K562 (cell line): Measurements from ENCODE around the gene TSPAN18. TPM values are rescaled to one million over a fixed set of nuclear protein-coding genes. Genes with fewer than 3 reads are reported as not detected.

Source experiments
- ATAC-seq: fragments of 200-7000 bp; cut with Tn5 transposase; 3 replicates; pipeline ENCODE4 v1.9.1; 2020; ENCODE audit warnings: moderate library complexity
- BruUV-seq: library from RNA; stranded (reverse); fragments of 400-500 nt; replicated peaks from 2 replicates; lab custom pipeline; 2021; lab: Mats Ljungman, UMichigan
- CTCF ChIA-PET: fragments of 300-600 bp; formaldehyde crosslinking; extraction: SDS; loops from one replicate; lab custom pipeline; 2021; ENCODE audit warnings: low intra/inter-chr PET ratio; lab: Yijun Ruan, JAX
- POLR2A ChIA-PET: fragments of 300-600, 350-650 bp; sonication (Branson Sonifier 250); formaldehyde crosslinking; extraction: SDS; loops from one replicate; lab custom pipeline; 2021; ENCODE audit warnings: antibody characterized with exemption, inconsistent platforms; lab: Yijun Ruan, JAX
- DNase-seq, 4 experiments: peaks; one replicate each; pipeline versions ENCODE4 v3.0.0 to v3.0.0-alpha.2; 2011 to 2018; ENCODE audit warnings: low spot score in 3 of 4, mixed read lengths in 3 of 4; ENCODE audit errors: extremely low read depth in 1 of 4
- FAIRE-seq: peaks from 2 replicates; lab custom pipeline; 2011; peaks lifted over from hg19 to GRCh38; lab: Jason Lieb, UNC
- H2AFZ ChIP-seq: 2 replicates; pipeline ENCODE4 v1.6.0; 2011; ENCODE audit warnings: low read depth, low read length, control low read depth, inconsistent platforms
- H3K27ac ChIP-seq: fragments of 200-600 bp; 3 replicates; pipeline ENCODE4 v1.8.0; 2011; ENCODE audit warnings: low read depth, mild to moderate bottlenecking, control low read depth, inconsistent platforms, low read length, moderate library complexity, mixed read lengths; ENCODE audit errors: extremely low read depth
- H3K27me3 ChIP-seq, 2 experiments: fragments of 300-600 bp in 1 of 2; 2 replicates in 1 of 2; 3 replicates in 1 of 2; pipeline versions ENCODE4 v1.6.0 to v1.8.0; 2011; ENCODE audit warnings: inconsistent platforms in 2 of 2, low read length in 2 of 2, mild to moderate bottlenecking in 1 of 2, mixed read lengths in 1 of 2, moderate library complexity in 1 of 2; ENCODE audit not compliant: control insufficient read depth in 2 of 2, insufficient read depth in 2 of 2
- H3K36me3 ChIP-seq: fragments of 300-600 bp; 3 replicates; pipeline ENCODE4 v1.8.0; 2011; ENCODE audit warnings: mild to moderate bottlenecking, low read length, inconsistent platforms; ENCODE audit not compliant: control insufficient read depth, insufficient read depth
- H3K4me1 ChIP-seq, 2 experiments: fragments of 200-600 bp in 1 of 2; replicated peaks in 1 of 2; 2 replicates in 1 of 2; 3 replicates in 1 of 2; pipeline versions ENCODE4 v1.5.1 to v1.8.0; 2011; ENCODE audit warnings: inconsistent platforms in 2 of 2, low read length in 2 of 2, mild to moderate bottlenecking in 1 of 2, mixed read lengths in 1 of 2, moderate library complexity in 1 of 2; ENCODE audit not compliant: control insufficient read depth in 2 of 2, insufficient read depth in 2 of 2
- H3K4me2 ChIP-seq: 2 replicates; pipeline ENCODE4 v1.6.1; 2011; ENCODE audit warnings: low read length, control low read depth, inconsistent platforms, mixed read lengths; ENCODE audit not compliant: insufficient read depth
- H3K4me3 ChIP-seq: fragments of 200-600 bp; sonication (generic), shearing (Covaris generic); 2 replicates; pipeline ENCODE4 v1.5.1; 2016; ENCODE audit warnings: control low read depth, inconsistent platforms
- H3K79me2 ChIP-seq: fragments of 200-600 bp; 3 replicates; pipeline ENCODE4 v1.8.0; 2011; ENCODE audit warnings: low read length, inconsistent platforms; ENCODE audit not compliant: control insufficient read depth, insufficient read depth
- H3K9ac ChIP-seq, 2 experiments: 2 replicates each; pipeline versions ENCODE4 v1.6.0 to v1.6.1; 2011; ENCODE audit warnings: low read depth in 2 of 2, low read length in 2 of 2, control low read depth in 1 of 2, inconsistent platforms in 1 of 2, mild to moderate bottlenecking in 1 of 2, mixed read lengths in 1 of 2; ENCODE audit not compliant: insufficient read depth in 1 of 2
- H3K9me1 ChIP-seq: one replicate; pipeline ENCODE4 v1.6.0; 2011; ENCODE audit warnings: inconsistent platforms, mild to moderate bottlenecking, low read length, moderate library complexity; ENCODE audit not compliant: control insufficient read depth, insufficient read depth
- H3K9me3 ChIP-seq: replicated peaks from 2 replicates; pipeline ENCODE4 v1.5.1; 2011; ENCODE audit warnings: low read depth, low read length, inconsistent platforms; ENCODE audit not compliant: control insufficient read depth, insufficient read depth
- H4K20me1 ChIP-seq: replicated peaks from 2 replicates; pipeline ENCODE4 v1.6.1; 2011; ENCODE audit warnings: low read length, inconsistent platforms, mixed read lengths; ENCODE audit not compliant: control insufficient read depth, insufficient read depth
- CBFA2T2 ChIP-seq: fragments of 450-650 bp; conservative IDR thresholded peaks from 2 replicates; pipeline ENCODE4 v1.6.1; 2017; ENCODE audit warnings: mild to moderate bottlenecking
- CBFA2T3 ChIP-seq: fragments of 450-650 bp; IDR thresholded peaks from 2 replicates; pipeline ENCODE4 v1.6.1; 2017
- DPF2 ChIP-seq: fragments of 450-650 bp; IDR thresholded peaks from 2 replicates; pipeline ENCODE4 v1.6.1; 2016
- EGR1 ChIP-seq: fragments of 450-650 bp; conservative IDR thresholded peaks from 2 replicates; pipeline ENCODE4 v1.6.1; 2017; ENCODE audit warnings: mild to moderate bottlenecking
- ETS2 ChIP-seq: IDR thresholded peaks from 2 replicates; pipeline ENCODE4 v1.6.1; 2016; ENCODE audit warnings: borderline replicate concordance, missing genetic modification characterization, mild to moderate bottlenecking, moderate library complexity, missing compliant biosample characterization; ENCODE audit not compliant: poor library complexity, severe bottlenecking
- GATAD2B ChIP-seq: fragments of 450-650 bp; IDR thresholded peaks from 2 replicates; pipeline ENCODE4 v1.6.1; 2017; ENCODE audit warnings: mild to moderate bottlenecking, borderline replicate concordance
- JUND ChIP-seq, 2 experiments: IDR thresholded peaks; 2 replicates in 1 of 2; 3 replicates in 1 of 2; pipeline ENCODE4 v1.6.1; 2011; ENCODE audit warnings: borderline replicate concordance in 2 of 2, low read depth in 2 of 2, low read length in 2 of 2, improper control_type of control experiment in 1 of 2, missing biosample characterization in 1 of 2, missing genetic modification characterization in 1 of 2, missing genetic modification reagents in 1 of 2
- KDM1A ChIP-seq, 2 experiments: fragments of 450-650 bp; IDR thresholded peaks; 2 replicates each; pipeline ENCODE4 v1.6.1; 2016; ENCODE audit warnings: mild to moderate bottlenecking in 2 of 2
- MCM3 ChIP-seq: fragments of 450-650 bp; IDR thresholded peaks from 2 replicates; pipeline ENCODE4 v1.6.1; 2016
- NFYB ChIP-seq: IDR thresholded peaks from 2 replicates; pipeline ENCODE4 v1.6.1; 2011; ENCODE audit warnings: mild to moderate bottlenecking, moderate library complexity; ENCODE audit not compliant: insufficient read length; ENCODE audit errors: extremely low read depth
- POLR2G ChIP-seq: fragments of 200-400 bp; formaldehyde crosslinking; IDR thresholded peaks from 2 replicates; pipeline ENCODE4 v1.6.1; 2017; ENCODE audit warnings: low read depth, mild to moderate bottlenecking, antibody characterized with exemption, low read length, moderate library complexity
- PURB ChIP-seq: sonication (generic); formaldehyde crosslinking; IDR thresholded peaks from 2 replicates; pipeline ENCODE4 v1.9.0; 2021; ENCODE audit warnings: low read depth, mild to moderate bottlenecking, missing genetic modification reagents
- SAFB ChIP-seq: fragments of 200-400 bp; formaldehyde crosslinking; IDR thresholded peaks from 2 replicates; pipeline ENCODE4 v1.6.1; 2017; ENCODE audit warnings: low read depth, low read length, borderline replicate concordance
- SMARCA4 ChIP-seq: fragments of 450-650 bp; IDR thresholded peaks from 2 replicates; pipeline ENCODE4 v1.6.1; 2016
- SMARCE1 ChIP-seq: fragments of 450-650 bp; IDR thresholded peaks from 2 replicates; pipeline ENCODE4 v1.7.1; 2016; ENCODE audit warnings: mild to moderate bottlenecking
- ZBTB7A ChIP-seq: IDR thresholded peaks from 2 replicates; pipeline ENCODE4 v1.6.1; 2011; ENCODE audit warnings: low read depth, mild to moderate bottlenecking, low read length, moderate library complexity, borderline replicate concordance; ENCODE audit not compliant: control insufficient read depth
- WGBS: fragments of 100-300 bp; shearing (Covaris generic); methylation state at CpG from one replicate; pipeline ENCODE4 v1.1.6; 2016; ENCODE audit warnings: low coverage, mixed read lengths; ENCODE audit not compliant: insufficient coverage; ENCODE audit errors: missing lambda C conversion rate; 5-methylcytosine and 5-hydroxymethylcytosine counted together
- in situ Hi-C: fragments of 300-500 bp; cut with MboI; formaldehyde crosslinking; loops from 4 replicates; pipeline ENCODE4 v1.15.0; 2018; ENCODE audit warnings: inconsistent platforms, mixed read lengths
- intact Hi-C: fragments of 100-400 bp; cut with micrococcal nuclease; formaldehyde crosslinking; loops from 2 replicates; pipeline ENCODE4 v1.14.2; 2022
- polyA plus RNA-seq, 8 experiments: library from polyadenylated mRNA; depleted of rRNA in 4 of 8; stranded (reverse) in 5 of 8; unstranded in 3 of 8; fragments of >200 nt; fragmentation: Nextera tagmentation in 2 of 8; fragmentation: Illumina TruSeq in 1 of 8; extraction: Ambion mirVana in 2 of 8; extraction: Trizol in 1 of 8; gene quantifications; 2 replicates each; pipeline versions ENCODE4 v1.2.1 to v1.2.3, GENCODE V29; 2011 to 2014; ENCODE audit warnings: inconsistent platforms in 1 of 8, missing spikeins in 1 of 8
- total RNA-seq, 7 experiments: library from RNA; depleted of rRNA in 6 of 7; stranded (reverse); fragments of >200 nt in 6 of 7; fragmentation: Illumina TruSeq in 2 of 7; extraction: Trizol in 2 of 7; gene quantifications; 2 replicates each; pipeline versions ENCODE4 v1.2.1 to v1.2.3, GENCODE V29; 2011 to 2021; ENCODE audit warnings: low replicate concordance in 1 of 7
- TF ChIP-seq, protein P1 (sequence below): sonication (generic); formaldehyde crosslinking; IDR thresholded peaks from 2 replicates; pipeline ENCODE4 v1.8.0; 2022; ENCODE audit warnings: missing genetic modification reagents, mild to moderate bottlenecking, moderate library complexity, borderline replicate concordance
- TF ChIP-seq, protein P2 (sequence below), 2 experiments: IDR thresholded peaks; 2 replicates each; pipeline ENCODE4 v1.6.1; 2011; ENCODE audit warnings: borderline replicate concordance in 1 of 2, control low read depth in 1 of 2, low read depth in 1 of 2, low read length in 1 of 2, mild to moderate bottlenecking in 1 of 2, mixed read lengths in 1 of 2, moderate library complexity in 1 of 2; ENCODE audit not compliant: insufficient read depth in 1 of 2, insufficient read length in 1 of 2, poor library complexity in 1 of 2, severe bottlenecking in 1 of 2; ENCODE audit errors: extremely low read depth in 1 of 2

Gene TSPAN18
- total and polyA plus RNA-seq, 9 of the 15 experiments (the other 6 are each of a cell fraction or from before 2014, with no cell fraction given) = 0.17 to 0.35 (median 0.22) TPM; not detected in 4

DNA sequence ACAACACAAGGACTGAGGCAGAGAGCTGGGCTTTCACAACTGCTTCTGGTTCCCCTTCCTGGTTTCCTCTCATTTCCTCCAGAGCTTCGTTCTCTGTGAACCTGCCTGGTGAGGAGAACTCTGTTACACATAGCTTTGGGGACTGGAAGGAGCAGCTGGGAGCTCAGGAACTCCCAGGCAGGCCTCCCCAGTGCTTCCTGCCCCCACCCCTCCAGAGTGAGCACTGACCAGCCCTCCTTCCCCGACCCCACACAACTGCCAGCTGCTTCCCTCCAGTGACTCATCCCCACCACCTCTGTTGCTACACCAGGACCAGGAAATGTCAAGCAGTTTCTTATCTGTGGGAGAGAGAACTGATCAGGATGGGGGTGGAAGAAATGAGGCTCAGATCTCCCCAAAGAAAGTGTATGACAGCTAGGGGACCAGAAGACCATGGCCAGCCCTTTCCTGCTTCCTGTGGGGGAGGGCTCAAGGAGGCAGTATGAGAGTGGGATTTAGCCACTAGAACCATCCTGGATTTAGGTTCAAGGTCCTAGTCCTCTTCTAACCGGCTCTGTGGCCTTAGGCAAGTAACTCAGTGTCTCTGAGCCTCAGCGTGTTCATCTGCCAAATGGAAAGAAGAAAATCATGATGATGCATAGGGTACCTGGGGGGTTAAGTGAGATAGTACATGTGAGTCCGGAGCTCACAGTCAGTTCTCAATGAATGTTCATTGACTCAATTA lies 228.4 kb downstream of the TSPAN18 start:
- H3K9me3 ChIP-seq = no peaks in the 10 kb centered on the region
- peaks cover 0 to 17% of the 10 kb centered on the region in 2 experiments; a peak in 4 of 5 replicates for H3K4me1 ChIP-seq
- no peaks in the 10 kb centered on the region for H3K79me2 ChIP-seq
- H3K9ac ChIP-seq = no peak overlapping the region
- no TSS peak for BruUV-seq
- WGBS = 3% methylated on average over 5 of the region's 5 CpGs
- ATAC-seq = no peak
- no peaks in the 10 kb centered on the region for H3K9me1 ChIP-seq
- in situ Hi-C loops = no loop called here
- no peak overlapping the region for H2AFZ ChIP-seq
- H3K27ac ChIP-seq = no peak overlapping the region
- ChIA-PET CTCF (interaction anchor here (0.8 kb wide), 1 partner anchor 151 kb away, joined by 3 read pairs; no protein-coding TSS in a partner anchor), POLR2A (interaction anchor here (0.6 to 0.7 kb wide), 2 partner anchors 16 to 255 kb away, joined by 3 read pairs; no protein-coding TSS in a partner anchor)
- H3K36me3 ChIP-seq = no peaks in the 10 kb centered on the region
- intact Hi-C loops = no loop called here
- peak; percentile 50 to 66 (median 60) for DNase-seq
- no peaks in the 10 kb centered on the region for H4K20me1 ChIP-seq
- H3K27me3 ChIP-seq = peaks cover 0 to 32% of the 10 kb centered on the region in 2 experiments; a peak in 2 of 5 replicates
- FAIRE-seq = peak; percentile 82
- H3K4me3 ChIP-seq = no peak overlapping the region
- H3K4me2 ChIP-seq = no peak overlapping the region
- 0 out of 2 replicates have a peak, but pooled peaks have one; percentile 10 for TF ChIP-seq CBFA2T2
- peak; percentile 52 for TF ChIP-seq CBFA2T3
- peak; percentile 38; the same call in 1 of the 2 replicates for TF ChIP-seq SMARCE1
- no peak for TF ChIP-seq SAFB
- peak; percentile 41; the same call in 1 of the 2 replicates for TF ChIP-seq SMARCA4
- TF ChIP-seq DPF2 = peak; percentile 24; the same call in 1 of the 2 replicates
- no peak for TF ChIP-seq ETS2
- TF ChIP-seq JUND (IDR thresholded peaks at IDR 0.05; ENCODE audit: borderline replicate concordance, low read depth, low read length) = peak; percentile 80
- TF ChIP-seq JUND (tag; IDR thresholded peaks at IDR 0.05; ENCODE audit: borderline replicate concordance, low read depth, low read length) = peak; percentile 46; the same call in 1 of the 3 replicates
- peak; percentile 45 for TF ChIP-seq EGR1
- no peak for TF ChIP-seq POLR2G
- TF ChIP-seq MCM3 = no peak
- TF ChIP-seq GATAD2B = no peak
- TF ChIP-seq, protein P1, sequence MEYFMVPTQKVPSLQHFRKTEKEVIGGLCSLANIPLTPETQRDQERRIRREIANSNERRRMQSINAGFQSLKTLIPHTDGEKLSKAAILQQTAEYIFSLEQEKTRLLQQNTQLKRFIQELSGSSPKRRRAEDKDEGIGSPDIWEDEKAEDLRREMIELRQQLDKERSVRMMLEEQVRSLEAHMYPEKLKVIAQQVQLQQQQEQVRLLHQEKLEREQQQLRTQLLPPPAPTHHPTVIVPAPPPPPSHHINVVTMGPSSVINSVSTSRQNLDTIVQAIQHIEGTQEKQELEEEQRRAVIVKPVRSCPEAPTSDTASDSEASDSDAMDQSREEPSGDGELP = peak; percentile 91
- TF ChIP-seq ZBTB7A = peak; percentile 40; the same call in 1 of the 2 replicates
- no peak for TF ChIP-seq NFYB
- TF ChIP-seq, protein P2, sequence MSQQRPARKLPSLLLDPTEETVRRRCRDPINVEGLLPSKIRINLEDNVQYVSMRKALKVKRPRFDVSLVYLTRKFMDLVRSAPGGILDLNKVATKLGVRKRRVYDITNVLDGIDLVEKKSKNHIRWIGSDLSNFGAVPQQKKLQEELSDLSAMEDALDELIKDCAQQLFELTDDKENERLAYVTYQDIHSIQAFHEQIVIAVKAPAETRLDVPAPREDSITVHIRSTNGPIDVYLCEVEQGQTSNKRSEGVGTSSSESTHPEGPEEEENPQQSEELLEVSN (IDR thresholded peaks at IDR 0.05; ENCODE audit: borderline replicate concordance in 1 of 2, extremely low read depth in 1 of 2, insufficient read depth in 1 of 2, insufficient read length in 1 of 2, low read depth in 1 of 2, low read length in 1 of 2, poor library complexity in 1 of 2, severe bottlenecking in 1 of 2) = no peak
- TF ChIP-seq PURB (CRISPR knock-in tag) = no peak
- TF ChIP-seq KDM1A (IDR thresholded peaks at IDR 0.05) = peak; percentile 42 to 51; a peak in 3 of 4 replicates
